Astrocyte (in vitro differentiated cells and primary cell): ENCODE measurements around the gene USP36. TPM values are rescaled to one million over a fixed set of nuclear protein-coding genes. Genes with fewer than 3 reads are reported as not detected.

ENCODE experiments used
- DNase-seq: peaks from one replicate; pipeline ENCODE4 v3.0.0-alpha.2; 2010; ENCODE audit warnings: low read depth
- FAIRE-seq: peaks from 2 replicates; lab custom pipeline; 2011; peaks lifted over from hg19 to GRCh38; lab: Jason Lieb, UNC
- H2AFZ ChIP-seq: 2 replicates; pipeline ENCODE4 v1.6.0; 2012; ENCODE audit warnings: low read depth, low read length, inconsistent platforms
- H3K27ac ChIP-seq: 2 replicates; pipeline ENCODE4 v1.5.1; 2011; ENCODE audit warnings: low read depth, low read length, inconsistent platforms
- H3K27me3 ChIP-seq: 2 replicates; pipeline ENCODE4 v1.6.0; 2011; ENCODE audit warnings: low read length, inconsistent platforms; ENCODE audit not compliant: insufficient read depth
- H3K36me3 ChIP-seq: 2 replicates; pipeline ENCODE4 v1.5.1; 2011; ENCODE audit warnings: low read length, inconsistent platforms; ENCODE audit not compliant: insufficient read depth
- H3K4me1 ChIP-seq: 2 replicates; pipeline ENCODE4 v1.5.1; 2011; ENCODE audit warnings: low read length, inconsistent platforms; ENCODE audit not compliant: insufficient read depth
- H3K4me2 ChIP-seq: 2 replicates; pipeline ENCODE4 v1.6.0; 2012; ENCODE audit warnings: low read length, inconsistent platforms
- H3K4me3 ChIP-seq: 2 replicates; pipeline ENCODE4 v1.5.1; 2011; ENCODE audit warnings: low read depth, mild to moderate bottlenecking, low read length, inconsistent platforms; ENCODE audit not compliant: insufficient read depth
- H3K79me2 ChIP-seq: 2 replicates; pipeline ENCODE4 v1.6.0; 2012; ENCODE audit warnings: mild to moderate bottlenecking, low read length, inconsistent platforms; ENCODE audit not compliant: insufficient read depth
- H3K9ac ChIP-seq: 2 replicates; pipeline ENCODE4 v1.6.0; 2012; ENCODE audit warnings: mild to moderate bottlenecking, low read length, inconsistent platforms
- H3K9me3 ChIP-seq: 2 replicates; pipeline ENCODE4 v1.5.1; 2012; ENCODE audit warnings: low read depth, mild to moderate bottlenecking, low read length, inconsistent platforms; ENCODE audit not compliant: insufficient read depth
- H4K20me1 ChIP-seq: 2 replicates; pipeline ENCODE4 v1.6.0; 2012; ENCODE audit warnings: low read length, inconsistent platforms; ENCODE audit not compliant: insufficient read depth
- H3K27ac Mint-ChIP-seq: one replicate; pipeline ENCODE4 v1.8.0; 2021; ENCODE audit warnings: mild to moderate bottlenecking, mixed read lengths; ENCODE audit not compliant: unreplicated experiment
- H3K27me3 Mint-ChIP-seq: one replicate; pipeline ENCODE4 v1.8.0; 2021; ENCODE audit warnings: low read depth, mixed read lengths; ENCODE audit not compliant: unreplicated experiment
- H3K36me3 Mint-ChIP-seq: one replicate; pipeline ENCODE4 v1.8.0; 2021; ENCODE audit warnings: low read depth, mixed read lengths; ENCODE audit not compliant: unreplicated experiment
- H3K4me1 Mint-ChIP-seq: one replicate; pipeline ENCODE4 v1.8.0; 2021; ENCODE audit warnings: low read depth, mixed read lengths; ENCODE audit not compliant: unreplicated experiment
- H3K4me3 Mint-ChIP-seq: one replicate; pipeline ENCODE4 v1.8.0; 2021; ENCODE audit warnings: mild to moderate bottlenecking, moderate library complexity, mixed read lengths; ENCODE audit not compliant: unreplicated experiment
- H3K9me3 Mint-ChIP-seq: one replicate; pipeline ENCODE4 v1.8.0; 2021; ENCODE audit warnings: mild to moderate bottlenecking, mixed read lengths; ENCODE audit not compliant: unreplicated experiment
- EZH2 ChIP-seq: IDR thresholded peaks from 2 replicates; pipeline ENCODE4 v1.6.1; 2012; ENCODE audit warnings: mild to moderate bottlenecking, low read length, inconsistent platforms; ENCODE audit not compliant: insufficient read depth
- total RNA-seq: library from RNA; stranded (reverse); gene quantifications from 2 replicates; pipeline ENCODE4 v1.2.1, GENCODE V29; 2021
- TF ChIP-seq, protein P1 (sequence below): IDR thresholded peaks from 2 replicates; pipeline ENCODE4 v1.5.1; 2011; ENCODE audit warnings: low read depth, mild to moderate bottlenecking, inconsistent platforms, low read length, moderate library complexity; ENCODE audit not compliant: insufficient read depth

The USP36 gene
- total RNA-seq, 1 donor from 2014 or later: 51.0 TPM

DNA sequence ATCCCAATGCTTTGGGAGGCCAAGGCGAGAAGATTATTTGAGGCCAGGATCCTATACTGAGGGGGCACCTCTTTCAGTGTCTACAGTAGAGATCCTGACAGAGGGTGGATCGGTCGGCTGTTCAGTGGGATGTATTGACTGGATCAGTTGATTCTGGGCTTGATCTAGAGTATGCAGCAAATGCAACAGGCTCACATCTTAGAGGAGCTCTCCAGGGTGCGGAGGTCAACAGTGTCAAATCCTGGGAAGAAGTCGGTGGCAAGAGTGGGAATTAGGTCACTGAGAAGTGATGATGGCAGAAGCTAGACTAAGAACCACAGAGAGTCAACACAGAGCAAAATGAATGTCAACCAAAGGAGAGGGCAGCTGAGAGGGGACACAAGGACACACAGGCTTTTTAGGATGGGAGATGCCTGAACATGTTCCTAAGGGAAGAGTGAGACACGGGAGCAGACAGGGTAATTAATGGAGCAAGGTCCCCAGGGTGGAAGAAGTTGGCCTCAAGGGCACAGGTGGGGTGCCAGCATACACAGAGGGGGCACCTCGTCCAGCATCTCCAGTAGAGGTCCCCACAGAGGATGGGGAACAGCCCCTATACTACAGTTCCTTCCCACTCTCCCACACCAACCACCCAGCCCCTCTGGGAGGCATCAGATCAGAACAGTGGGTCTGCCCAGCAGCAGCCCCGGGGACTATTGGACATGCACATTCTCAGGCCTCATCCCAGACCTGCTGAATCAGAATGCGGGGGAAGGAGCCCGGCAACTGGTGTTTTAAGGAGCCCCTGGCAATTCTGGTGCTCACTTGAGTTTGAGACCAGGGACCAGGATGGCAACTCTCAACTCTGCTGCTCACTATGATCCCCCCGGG is 48.5 kb downstream of the USP36 start:
- Histone ChIP-seq H3K4me3 (no peak overlapping the region), H3K4me1 (peaks cover 27% of the 10 kb centered on the region), H2AFZ (no peak overlapping the region), H3K9ac (peak overlapping the region; percentile 12), H3K27me3 (no peaks in the 10 kb centered on the region), H3K27ac (no peak overlapping the region), H3K79me2 (no peaks in the 10 kb centered on the region), H3K4me2 (no peak overlapping the region), H3K9me3 (no peaks in the 10 kb centered on the region), H3K36me3 (peaks cover 27% of the 10 kb centered on the region), H4K20me1 (peaks cover 5% of the 10 kb centered on the region)
- Mint-ChIP-seq H3K27me3 (no peaks in the 10 kb centered on the region), H3K4me1 (peaks cover 11% of the 10 kb centered on the region), H3K36me3 (peaks cover 40% of the 10 kb centered on the region), H3K4me3 (no peak overlapping the region), H3K9me3 (no peaks in the 10 kb centered on the region), H3K27ac (peak overlapping the region; percentile 41)
- TF ChIP-seq, protein P1, sequence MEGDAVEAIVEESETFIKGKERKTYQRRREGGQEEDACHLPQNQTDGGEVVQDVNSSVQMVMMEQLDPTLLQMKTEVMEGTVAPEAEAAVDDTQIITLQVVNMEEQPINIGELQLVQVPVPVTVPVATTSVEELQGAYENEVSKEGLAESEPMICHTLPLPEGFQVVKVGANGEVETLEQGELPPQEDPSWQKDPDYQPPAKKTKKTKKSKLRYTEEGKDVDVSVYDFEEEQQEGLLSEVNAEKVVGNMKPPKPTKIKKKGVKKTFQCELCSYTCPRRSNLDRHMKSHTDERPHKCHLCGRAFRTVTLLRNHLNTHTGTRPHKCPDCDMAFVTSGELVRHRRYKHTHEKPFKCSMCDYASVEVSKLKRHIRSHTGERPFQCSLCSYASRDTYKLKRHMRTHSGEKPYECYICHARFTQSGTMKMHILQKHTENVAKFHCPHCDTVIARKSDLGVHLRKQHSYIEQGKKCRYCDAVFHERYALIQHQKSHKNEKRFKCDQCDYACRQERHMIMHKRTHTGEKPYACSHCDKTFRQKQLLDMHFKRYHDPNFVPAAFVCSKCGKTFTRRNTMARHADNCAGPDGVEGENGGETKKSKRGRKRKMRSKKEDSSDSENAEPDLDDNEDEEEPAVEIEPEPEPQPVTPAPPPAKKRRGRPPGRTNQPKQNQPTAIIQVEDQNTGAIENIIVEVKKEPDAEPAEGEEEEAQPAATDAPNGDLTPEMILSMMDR: no peak
- no peak for TF ChIP-seq EZH2
- DNase-seq (no peak), FAIRE-seq (no peak)

DNA sequence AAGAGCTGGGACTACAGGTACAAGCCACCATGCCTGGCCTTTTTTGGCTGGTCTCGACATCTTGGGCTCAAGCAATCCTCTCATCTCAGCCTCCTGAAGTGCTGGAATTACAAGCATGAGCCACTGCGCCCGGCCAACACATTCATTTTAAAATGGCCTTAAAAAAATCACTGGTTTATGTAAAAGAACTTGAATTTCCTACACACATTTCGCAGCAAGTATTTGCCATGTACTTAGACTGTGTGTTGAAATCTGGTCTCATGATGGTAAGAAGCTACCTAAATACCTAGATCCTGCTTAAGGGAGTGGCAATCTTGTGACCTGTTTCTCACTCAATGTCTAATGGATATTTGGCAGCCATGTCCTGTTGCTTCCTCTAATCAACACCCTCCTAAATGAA is 50.1 kb downstream of the USP36 start:
- no peaks in the 10 kb centered on the region for H3K9me3 ChIP-seq
- Mint-ChIP-seq H3K27ac (no peak overlapping the region), H3K9me3 (no peaks in the 10 kb centered on the region), H3K4me3 (no peak overlapping the region), H3K27me3 (no peaks in the 10 kb centered on the region), H3K36me3 (peaks cover 36% of the 10 kb centered on the region), H3K4me1 (peaks cover 11% of the 10 kb centered on the region)
- peaks cover 16% of the 10 kb centered on the region for H3K36me3 ChIP-seq
- H3K4me3 ChIP-seq: no peak overlapping the region
- peak overlapping the region; percentile 51 for H3K4me2 ChIP-seq
- H3K27ac ChIP-seq: peak overlapping the region; percentile 27
- no peak for FAIRE-seq
- no peak overlapping the region for H3K9ac ChIP-seq
- no peak for DNase-seq
- H4K20me1 ChIP-seq: peaks cover 5% of the 10 kb centered on the region
- H3K27me3 ChIP-seq: no peaks in the 10 kb centered on the region
- H3K4me1 ChIP-seq: peaks cover 27% of the 10 kb centered on the region
- TF ChIP-seq EZH2: no peak
- TF ChIP-seq, protein P1: no peak
- no peaks in the 10 kb centered on the region for H3K79me2 ChIP-seq
- no peak overlapping the region for H2AFZ ChIP-seq

DNA sequence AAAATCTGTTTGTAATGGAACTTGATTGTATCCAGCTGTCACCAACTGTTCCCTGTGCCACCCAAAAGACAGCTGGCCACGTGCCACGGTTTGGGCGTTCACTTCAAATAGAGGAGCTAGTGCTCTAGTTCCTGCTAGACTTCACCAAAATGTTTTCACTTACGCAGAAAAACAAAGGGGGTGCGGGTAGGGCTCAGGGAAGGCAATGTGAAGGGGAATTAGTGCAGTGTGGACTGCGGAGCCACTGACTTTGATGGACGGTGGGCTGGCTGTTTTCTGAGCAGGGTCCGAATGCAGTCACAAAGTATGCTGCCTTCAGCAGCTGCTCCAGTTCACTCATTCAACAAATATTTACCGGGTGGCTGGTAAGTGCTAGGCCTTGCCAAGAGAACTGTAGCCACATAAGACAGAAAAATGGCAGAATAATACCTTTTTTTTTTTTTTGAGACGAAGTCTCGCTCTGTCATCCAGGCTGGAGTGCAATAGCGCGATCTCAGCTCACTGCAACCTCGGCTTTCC is 50.9 kb downstream of the USP36 start:
- no peaks in the 10 kb centered on the region for H3K79me2 ChIP-seq
- no peak overlapping the region for H3K9ac ChIP-seq
- H3K4me3 Mint-ChIP-seq: no peak overlapping the region
- no peaks in the 10 kb centered on the region for H3K9me3 ChIP-seq
- no peak overlapping the region for H3K4me3 ChIP-seq
- H2AFZ ChIP-seq: no peak overlapping the region
- peaks cover 5% of the 10 kb centered on the region for H4K20me1 ChIP-seq
- FAIRE-seq (no peak), DNase-seq (peak; percentile 92)
- TF ChIP-seq, protein P1: no peak
- no peak for TF ChIP-seq EZH2
- no peaks in the 10 kb centered on the region for H3K27me3 Mint-ChIP-seq
- H3K27ac Mint-ChIP-seq: peak overlapping the region; percentile 62
- H3K27me3 ChIP-seq: no peaks in the 10 kb centered on the region
- H3K4me1 ChIP-seq: peaks cover 27% of the 10 kb centered on the region
- peak overlapping the region; percentile 51 for H3K4me2 ChIP-seq
- peaks cover 33% of the 10 kb centered on the region for H3K36me3 Mint-ChIP-seq
- H3K9me3 Mint-ChIP-seq: no peaks in the 10 kb centered on the region
- H3K27ac ChIP-seq: peak overlapping the region; percentile 27
- peaks cover 11% of the 10 kb centered on the region for H3K4me1 Mint-ChIP-seq
- peaks cover 9% of the 10 kb centered on the region for H3K36me3 ChIP-seq
